HG03064 (cell line): Measurements from ENCODE around the gene TBX1.

Experiments used
- ATAC-seq: cut with Tn5 transposase; IDR thresholded peaks from one replicate; pipeline ENCODE4 v1.9.1; 2021; ENCODE audit warnings: low read depth; ENCODE audit not compliant: unreplicated experiment

The TBX1 gene

DNA sequence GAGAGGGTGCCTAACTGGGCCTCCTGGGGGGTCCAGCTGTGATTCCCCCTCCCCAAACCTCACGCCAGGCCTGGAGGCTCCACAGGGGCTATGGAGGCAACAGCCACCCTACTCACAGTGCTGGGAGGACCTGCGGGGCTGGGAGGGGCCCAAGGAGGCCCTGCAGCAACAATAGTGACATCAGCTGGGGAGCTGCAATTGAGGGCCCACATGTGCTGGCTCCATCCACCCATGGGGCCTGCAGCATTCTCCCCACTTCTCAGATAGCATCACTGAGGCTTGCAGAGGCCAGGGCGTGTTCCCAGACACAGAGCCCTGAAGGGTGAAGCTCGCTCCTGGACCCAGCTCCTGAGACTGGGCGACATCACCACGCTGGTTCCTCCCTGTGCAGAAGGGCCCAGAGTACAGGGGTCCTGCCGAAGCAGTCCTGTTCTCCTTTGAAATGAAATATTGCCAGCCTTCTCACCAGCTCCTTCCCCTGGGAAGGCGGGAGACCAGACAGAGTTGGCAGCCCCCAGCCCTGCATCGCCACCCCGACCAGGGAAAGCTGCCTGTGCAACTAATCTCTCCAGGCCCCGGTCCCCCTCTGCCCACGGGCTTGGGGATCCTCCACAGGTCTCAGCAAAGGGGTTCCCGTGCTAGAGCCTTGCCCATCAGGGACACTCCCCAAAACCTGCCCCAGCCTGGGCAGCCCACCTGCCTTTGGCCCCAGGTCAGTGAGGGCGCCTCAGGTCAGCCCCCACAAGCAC lies 8.9 kb upstream of the TBX1 start:
- no peak for ATAC-seq

DNA sequence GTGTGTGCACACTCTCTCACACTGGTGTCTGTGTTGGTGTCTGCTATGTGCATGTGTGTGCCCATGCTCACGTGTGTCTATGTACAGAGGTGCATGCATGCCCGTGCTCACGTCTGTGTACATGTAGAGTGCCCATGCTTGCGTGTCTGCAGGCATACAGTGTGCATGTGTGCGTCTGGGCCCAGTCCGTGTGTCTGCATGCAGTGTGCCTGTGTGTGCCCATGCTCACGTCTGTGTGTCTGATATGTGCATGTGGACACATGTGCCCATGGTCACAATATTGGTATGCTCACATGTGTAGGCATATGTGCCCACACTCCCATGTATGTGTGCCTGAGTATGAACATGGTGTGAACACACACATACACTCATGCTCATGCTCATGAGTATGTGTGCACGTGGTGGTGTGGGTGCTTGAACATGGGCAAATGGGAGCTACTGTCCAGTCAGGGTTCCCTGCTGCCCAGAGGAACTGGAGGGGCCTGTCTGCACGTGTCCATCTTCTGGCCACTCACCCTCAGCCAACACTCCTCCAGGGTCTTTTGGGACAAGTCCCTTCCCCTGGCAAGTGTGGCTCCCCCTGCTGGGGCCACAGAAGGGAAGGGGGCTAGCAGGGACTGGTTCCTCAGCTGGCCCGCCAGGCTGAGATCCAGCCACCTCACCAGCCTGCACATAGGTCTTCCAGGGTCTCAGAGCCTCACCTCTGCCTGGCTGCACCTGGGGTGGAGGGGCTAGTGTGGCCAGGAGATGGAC lies 7.3 kb upstream of the TBX1 start:
- no peak for ATAC-seq

DNA sequence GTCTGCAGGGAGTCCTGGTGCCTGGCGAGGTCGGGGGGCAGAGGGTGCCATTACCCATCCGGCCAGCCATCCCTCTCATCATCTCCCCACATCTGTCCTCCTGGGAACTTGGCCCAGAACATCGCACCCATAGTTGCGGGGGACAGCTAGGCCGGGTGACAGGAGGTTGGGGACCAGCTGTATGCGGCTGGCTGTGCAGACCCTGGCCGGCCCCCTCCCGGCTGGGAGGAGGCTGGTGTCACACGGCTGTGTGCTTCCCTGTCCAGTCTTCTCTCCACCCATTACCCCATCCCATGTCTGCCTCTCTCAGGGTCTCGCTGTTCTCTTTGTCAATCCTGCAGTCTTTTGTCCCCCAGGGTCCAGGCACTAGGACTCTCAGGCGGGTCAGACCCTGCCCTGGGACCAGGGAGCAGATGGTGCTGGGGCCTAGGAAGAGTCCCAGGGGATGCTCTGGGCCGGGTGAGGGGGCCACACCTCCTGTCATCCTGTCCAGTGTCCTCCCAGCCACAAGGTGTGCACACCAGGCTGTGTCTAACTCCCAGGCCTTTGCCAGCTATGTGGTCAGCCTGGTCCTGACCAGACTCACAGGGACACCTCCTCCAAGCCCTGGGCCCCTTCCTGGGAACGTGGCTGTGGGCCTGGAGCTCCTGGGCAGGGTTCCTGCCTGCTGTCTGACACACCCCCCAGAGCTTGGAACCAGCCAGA lies 6.4 kb upstream of the TBX1 start:
- no peak for ATAC-seq

DNA sequence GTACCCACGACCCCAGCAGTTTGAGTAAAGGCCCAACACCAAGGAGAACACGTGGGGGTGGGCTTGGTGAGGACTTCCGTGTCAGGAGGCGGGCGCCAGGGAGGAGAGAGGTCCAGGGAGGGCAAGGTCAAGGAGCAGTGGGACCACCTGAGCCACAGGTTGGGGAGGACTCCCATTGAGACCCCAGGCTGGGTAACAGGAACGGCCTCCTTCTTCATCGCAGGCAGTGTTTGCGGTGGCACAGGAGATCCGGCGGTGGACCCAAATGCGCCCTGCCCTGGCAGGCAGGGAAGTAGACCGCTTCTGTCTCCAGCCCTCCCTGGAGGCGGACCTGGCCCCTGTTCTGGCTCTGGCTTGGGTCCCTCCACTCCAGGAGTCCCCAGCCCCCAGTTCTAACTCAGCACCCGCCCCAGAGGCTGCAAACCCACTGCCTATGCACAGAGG lies 5.9 kb upstream of the TBX1 start:
- no peak for ATAC-seq

DNA sequence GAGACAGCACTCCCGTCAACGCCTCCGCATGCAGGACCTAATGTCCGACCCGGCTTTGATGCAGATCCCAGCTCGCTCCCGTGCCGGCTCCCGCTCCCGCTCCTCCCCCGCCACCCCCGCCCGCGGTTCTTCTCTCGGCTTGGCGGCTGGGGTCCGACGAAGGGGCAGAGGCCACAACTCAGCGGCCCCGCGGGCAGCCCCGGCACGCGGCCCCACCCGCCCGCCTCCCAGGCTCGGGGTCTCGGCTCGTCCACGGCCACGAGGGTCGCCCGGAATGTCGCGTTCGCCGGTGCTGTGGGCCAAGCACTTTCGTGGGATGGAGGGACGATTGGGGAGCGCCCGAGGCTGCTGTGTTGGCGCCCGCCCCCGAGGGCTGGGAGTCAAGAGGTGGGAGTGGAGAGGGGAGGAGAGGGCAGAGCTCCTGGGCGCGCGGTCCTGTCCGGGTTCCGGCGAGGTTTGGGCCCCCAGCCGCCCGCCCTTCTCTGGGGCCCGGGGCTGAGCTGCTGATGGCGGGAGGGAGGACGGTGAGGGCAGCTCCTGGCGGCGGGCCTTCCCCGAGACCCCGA lies 5.3 kb upstream of the TBX1 start:
- ATAC-seq, result no peak

DNA sequence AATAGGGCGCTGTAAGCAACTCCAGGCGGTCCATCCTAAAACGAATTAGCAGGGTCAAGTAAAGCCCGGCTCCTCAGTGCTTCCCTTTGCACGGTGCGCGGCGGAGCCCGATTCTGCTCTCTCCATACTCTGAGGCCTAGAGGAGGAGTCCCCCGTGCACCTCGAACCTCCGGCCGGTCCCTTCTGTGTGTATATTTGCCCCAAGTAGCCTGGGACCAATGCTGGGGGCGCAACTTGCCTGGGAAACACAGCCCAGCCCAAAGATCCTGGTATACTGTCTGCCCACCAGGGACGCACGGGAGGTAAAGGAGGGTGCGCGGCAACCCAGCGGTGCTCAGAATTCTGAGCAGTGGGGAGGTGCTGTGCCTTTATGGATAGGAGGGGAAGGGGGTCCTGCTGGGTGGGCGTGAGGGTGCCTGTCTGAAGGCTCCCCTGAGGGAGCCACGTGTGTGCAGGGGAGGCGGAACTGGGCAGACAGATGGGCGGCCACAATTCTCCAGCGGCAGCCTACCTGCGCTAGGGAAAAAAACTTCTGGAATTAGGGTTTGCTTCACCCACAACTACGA lies 4.8 kb upstream of the TBX1 start:
- no peak for ATAC-seq

DNA sequence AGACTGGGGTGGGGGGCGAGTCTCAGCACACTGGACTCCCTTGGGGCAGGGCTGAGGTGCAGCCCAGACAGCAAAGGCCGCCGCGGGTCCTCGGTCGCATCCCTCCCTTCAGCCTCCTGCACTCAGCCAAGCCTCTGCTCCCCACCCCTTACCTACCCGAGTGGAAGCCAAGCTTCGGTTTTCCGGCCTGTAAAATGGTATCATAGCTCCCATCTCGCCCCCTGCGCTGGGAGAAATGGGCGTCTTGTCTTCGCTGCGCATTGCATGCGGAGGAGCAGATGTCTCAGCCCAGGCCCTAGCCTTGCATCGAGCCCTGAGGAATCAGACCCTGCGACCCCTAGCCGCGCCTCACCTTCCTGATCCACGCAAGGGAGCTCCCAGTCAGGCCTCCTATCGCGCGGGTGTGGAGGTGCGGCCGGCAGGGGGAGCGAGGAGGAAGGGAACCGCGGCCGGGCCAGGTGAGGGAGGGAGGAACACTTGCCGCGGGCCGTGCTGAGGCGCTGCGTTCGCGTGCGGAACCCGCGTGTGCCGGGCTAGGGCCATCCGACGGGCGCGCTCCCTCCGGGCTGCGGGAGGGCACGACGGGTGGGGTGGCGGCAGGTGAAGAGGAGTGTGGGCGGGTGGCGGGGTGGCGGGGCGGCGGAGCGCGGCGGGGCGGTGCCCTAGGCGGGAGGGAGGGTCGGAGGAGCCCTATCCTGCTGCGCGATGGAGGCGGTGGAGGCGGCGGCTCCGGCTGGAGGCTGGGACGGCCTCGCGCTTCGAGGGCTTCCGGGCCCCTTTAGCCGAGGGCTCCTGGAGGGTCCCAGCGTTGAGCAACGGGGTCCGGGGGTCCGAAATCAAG lies 4.1 kb upstream of the TBX1 start:
- ATAC-seq, result no peak

DNA sequence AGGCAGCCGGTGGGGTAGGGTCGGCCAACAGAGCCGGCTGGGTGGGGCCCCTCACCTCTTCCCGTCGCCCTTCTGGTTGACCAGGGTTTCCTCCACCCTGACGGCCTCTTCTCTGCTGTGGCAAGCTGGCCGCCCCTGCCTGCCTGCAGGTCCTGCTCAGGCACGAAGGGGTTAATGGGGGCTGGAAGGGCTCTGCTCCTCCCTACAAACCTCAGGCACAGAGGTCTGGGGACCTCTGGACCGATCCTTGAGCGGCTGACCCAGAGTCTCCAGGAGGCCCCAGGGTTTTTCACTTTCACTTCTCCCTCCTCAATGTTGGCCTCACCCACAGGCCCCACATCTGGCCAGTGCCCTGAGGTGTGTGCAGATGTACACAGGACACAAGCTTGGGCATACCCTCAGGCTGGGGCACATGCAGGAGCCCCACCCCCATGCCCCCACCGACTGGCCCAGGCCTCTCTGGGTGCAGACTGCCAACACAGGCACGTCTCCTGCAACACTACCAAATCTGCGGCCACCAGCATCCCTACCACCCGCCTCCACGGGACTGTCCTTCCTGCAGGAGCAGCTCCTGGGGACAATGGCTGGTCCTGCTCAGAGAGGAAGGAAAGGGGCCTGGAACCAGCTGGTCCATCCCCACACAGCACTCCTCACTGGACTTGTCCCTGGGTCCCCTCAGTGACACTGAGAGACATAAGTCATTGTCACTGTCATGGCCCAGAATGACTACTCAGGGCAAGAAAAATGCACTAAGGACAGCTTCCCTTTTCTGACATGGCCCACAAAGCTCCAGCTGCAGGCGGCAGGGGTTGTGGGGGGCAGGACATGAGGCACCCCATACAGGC lies 3.2 kb upstream of the TBX1 start:
- ATAC-seq, result no peak

DNA sequence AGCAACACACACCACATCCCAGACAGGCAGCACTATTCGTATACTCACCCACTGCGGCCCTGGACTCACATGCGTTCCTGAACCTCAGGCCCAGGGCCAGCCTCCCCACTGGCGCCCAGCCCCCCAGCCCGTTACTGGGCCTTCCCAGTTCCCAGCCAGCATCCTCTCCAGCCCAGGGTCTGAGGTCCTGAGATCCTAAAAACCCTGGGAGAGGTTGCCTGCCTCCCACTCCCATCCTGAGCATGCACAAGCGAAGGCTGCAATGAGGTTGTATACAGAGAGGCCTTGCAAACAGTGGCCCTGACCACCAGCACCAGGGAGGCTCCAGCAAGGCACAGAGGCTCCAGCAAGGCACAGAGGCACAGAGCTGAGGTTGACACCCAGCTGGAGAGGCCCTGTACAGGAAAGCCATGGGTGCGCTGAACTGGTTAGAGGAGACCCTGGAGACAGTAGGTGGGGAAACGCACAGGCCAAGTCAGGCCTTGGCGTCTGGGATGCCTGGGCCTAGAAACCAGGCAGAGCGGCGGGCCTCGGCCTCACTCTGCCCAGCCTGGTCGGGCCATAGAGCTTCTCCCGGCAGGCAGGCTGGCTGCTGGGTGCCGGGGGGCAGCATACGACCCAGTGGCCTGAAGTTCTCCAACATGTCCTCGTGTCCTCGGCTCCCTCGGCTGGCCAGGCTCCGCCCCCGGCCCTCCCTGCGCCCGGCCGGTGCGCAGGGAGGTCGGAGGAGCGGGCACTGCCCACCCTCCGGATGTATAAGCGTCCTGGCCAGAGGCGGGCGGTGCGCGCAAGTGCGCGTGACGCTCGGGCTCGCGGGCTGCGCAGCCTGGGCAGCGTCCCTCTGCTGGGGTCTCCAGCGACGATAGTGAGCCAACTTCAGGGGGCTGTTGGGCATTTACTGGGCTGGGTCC lies 2.3 kb upstream of the TBX1 start:
- ATAC-seq, result no peak

DNA sequence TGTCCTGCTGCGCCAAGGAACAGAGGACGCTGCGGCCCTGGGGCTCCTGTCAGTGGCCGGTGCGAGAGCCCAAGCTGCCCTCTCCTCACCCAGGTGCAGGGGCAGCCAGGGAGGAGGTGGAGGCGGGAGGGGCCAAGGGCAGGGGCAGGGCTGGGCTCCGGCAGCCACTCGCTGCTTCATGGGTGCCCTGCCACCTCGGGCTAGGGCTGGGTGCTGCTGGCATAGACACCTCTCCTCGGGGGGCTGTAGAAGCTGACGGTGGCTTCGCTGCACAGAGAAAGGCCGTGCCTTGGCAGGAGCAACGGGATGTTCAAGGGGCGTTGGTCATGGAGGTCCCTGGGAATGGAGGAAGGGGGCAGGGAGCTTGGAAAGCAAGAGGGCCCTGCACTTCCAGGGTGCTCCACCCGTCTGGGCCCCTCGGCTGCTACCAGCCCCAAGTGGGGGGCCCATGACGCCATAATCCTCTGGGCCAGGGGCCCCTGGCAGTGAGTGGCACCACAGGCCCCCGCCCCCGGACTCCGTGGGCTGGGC lies 1.6 kb upstream of the TBX1 start:
- ATAC-seq, result no peak

DNA sequence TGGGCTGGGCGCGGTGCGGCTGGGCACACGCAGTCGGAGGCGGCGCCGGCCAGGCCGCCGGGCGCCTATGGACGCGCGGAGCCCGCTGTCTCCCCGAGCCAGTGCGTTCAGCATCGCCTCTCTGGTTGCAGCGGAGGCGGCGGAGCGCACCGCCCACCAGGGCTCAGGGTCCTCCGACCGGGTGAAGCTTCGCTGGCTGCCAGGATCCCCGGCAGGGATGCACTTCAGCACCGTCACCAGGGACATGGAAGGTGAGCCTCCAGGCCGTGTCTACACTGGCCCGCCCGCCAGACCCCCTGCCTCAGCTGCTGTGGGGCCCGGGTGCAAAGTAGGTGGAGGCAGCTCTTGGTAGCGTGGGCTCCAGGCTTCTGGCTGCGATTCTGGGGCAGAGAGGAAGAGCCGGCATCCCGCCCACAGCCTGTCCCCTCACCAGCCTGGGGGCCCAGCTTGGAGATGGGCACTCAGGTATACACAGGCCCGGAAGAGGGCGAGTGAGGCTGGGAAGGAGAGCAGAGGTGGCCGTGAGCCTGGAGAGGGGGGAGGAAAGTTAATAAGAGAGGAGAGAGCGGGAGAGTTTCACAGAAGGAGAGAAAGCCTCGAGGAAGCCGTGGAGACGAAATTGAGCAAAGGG lies 1.0 kb upstream of the TBX1 start:
- no peak for ATAC-seq

DNA sequence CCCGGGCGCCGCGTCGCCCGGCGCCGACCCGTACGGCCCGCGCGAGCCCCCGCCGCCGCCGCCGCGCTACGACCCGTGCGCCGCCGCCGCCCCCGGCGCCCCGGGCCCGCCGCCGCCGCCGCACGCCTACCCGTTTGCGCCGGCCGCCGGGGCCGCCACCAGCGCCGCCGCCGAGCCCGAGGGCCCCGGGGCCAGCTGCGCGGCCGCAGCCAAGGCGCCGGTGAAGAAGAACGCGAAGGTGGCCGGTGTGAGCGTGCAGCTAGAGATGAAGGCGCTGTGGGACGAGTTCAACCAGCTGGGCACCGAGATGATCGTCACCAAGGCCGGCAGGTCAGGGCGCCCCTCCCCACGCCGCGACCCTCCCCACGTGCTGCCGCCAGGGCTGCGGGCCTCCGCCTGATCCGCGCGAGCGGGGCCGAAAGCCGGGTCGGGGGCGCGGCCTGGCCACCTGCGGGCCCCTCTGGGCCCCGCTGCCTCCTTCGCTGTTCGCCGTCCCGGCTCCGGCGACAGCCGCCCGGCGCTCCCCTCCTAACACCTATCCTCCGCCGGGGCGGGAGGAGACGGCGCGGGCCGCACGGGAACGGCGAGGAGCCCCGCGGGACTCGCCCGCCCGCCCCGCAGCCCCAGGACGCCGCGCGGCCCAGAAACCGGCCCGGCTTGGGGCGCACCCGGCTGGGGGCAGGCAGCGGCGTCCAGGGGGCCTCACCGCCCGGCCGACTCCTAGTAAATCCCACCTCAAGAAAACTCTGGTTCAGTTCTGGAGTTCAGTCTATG lies 560 bp downstream of the TBX1 start:
- ATAC-seq, result no peak

DNA sequence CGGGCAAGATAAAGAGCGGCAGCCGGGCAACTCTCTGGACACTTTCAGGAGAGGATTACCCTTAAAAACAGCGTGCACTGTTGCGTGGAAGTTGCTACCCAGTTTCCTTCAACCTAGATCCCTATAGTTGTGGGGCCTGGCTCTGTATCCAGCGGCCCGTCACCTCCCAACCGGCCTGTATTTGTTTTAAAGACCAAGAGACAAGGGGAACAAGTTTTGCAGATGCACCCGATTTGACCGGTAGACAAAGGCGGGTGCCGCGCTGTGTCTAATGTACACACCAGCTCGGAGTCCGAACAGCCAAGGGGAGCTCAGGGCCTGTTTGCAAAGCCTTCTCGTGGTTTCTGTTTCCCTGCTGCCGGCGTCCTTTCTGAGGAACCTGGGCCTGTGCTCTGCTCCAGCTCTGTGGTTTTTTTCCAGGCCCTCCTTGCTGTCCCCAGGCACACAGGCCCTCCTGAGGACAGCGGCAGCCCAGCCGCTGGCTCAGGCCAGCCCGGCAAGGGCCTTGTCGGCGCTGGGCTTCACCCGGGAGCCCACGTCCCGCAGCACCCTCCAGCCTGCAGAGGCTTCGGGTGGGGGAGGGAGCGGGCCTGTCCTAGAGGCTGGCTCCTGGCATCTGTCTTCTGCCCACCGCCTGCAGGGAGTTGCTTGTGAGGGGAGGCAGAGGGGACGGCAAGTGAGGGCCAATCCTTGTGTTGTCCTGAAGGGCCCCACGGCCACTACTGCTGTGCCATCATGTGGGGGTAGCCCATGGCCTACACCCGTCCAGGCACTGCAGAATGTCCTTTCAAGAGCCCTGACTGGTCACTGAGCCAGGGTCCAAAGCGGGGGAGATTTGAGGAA lies 1.4 kb downstream of the TBX1 start:
- no peak for ATAC-seq

DNA sequence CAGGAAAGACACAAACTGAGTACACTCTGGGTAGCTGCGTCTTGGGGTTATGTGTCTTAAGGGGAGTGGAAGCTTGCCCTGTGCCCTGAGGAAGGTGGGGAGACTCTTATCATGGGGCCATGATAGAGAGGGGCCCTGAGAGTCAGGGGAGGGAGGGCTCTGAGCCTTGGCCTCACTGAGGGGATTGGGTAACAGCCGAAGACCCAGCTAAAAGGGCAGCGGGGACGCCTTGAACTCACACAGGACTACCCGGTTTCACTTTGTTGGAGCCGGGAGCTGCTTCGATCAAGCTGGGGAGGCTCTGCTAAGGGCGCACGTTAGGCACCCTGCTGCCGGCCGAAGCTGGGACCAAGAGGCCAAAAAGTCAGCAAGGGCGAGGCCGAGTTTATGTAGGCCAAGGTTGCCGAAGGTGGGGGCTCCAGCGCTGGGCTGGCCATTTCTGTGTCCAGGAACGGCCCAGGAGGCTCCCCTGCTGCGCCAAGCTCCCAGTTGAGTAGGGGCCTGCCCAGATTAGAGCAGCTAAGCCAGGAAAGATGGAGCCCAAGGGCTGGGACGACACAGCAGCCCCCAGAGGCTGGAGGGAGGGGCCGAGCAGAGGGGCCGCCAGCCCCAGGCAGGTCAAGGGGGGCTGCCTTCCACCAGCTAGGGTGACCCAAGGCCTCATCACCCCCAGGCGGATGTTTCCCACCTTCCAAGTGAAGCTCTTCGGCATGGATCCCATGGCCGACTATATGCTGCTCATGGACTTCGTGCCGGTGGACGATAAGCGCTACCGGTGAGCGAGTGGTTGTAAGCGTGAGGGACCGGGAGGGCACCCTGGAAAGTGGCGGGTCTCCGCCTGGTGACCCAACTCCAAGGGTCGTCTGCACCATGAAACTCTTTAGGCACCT lies 2.2 kb downstream of the TBX1 start:
- no peak for ATAC-seq
